WTC11 (cell line): ENCODE measurements around the gene OTOG. TPM values are rescaled to one million over a fixed set of nuclear protein-coding genes. Genes with fewer than 3 reads are reported as not detected.

Experiments
- ATAC-seq: fragments of 200-7000 bp; cut with Tn5 transposase; 2 replicates; pipeline ENCODE4 v1.10.0; 2021; ENCODE audit warnings: mild to moderate bottlenecking, moderate library complexity
- CTCF ChIA-PET: fragments of 300-600 bp; sonication (Branson Sonifier 250); formaldehyde crosslinking; loops from one replicate; lab custom pipeline; 2021; ENCODE audit warnings: antibody characterized with exemption; lab: Charles Lee
- POLR2A ChIA-PET: fragments of 350-600 bp; sonication (Branson Sonifier 250); formaldehyde crosslinking; loops from one replicate; lab custom pipeline; 2021; ENCODE audit warnings: antibody characterized with exemption; lab: Charles Lee
- DNase-seq: peaks from one replicate; pipeline ENCODE4 v3.0.0; 2021; ENCODE audit warnings: low spot score
- H3K27ac Mint-ChIP-seq: 2 replicates; pipeline ENCODE4 v1.8.0; 2021; ENCODE audit warnings: mixed read lengths
- H3K27me3 Mint-ChIP-seq: 2 replicates; pipeline ENCODE4 v1.8.0; 2021; ENCODE audit warnings: low read depth, mild to moderate bottlenecking, moderate library complexity, mixed read lengths
- H3K36me3 Mint-ChIP-seq: 2 replicates; pipeline ENCODE4 v1.8.0; 2021; ENCODE audit warnings: mixed read lengths
- H3K4me1 Mint-ChIP-seq: 2 replicates; pipeline ENCODE4 v1.8.0; 2022; ENCODE audit warnings: mixed read lengths
- H3K4me3 Mint-ChIP-seq: 2 replicates; pipeline ENCODE4 v1.8.0; 2021; ENCODE audit warnings: mild to moderate bottlenecking, moderate library complexity, mixed read lengths
- H3K9me3 Mint-ChIP-seq: 2 replicates; pipeline ENCODE4 v1.8.0; 2021; ENCODE audit warnings: mixed read lengths
- ARID4B ChIP-seq: sonication (generic); formaldehyde crosslinking; IDR thresholded peaks from 2 replicates; pipeline ENCODE4 v1.8.0; 2023; ENCODE audit warnings: missing genetic modification reagents, mild to moderate bottlenecking, borderline replicate concordance
- ATF1 ChIP-seq: sonication (generic); formaldehyde crosslinking; IDR thresholded peaks from 2 replicates; pipeline ENCODE4 v1.8.1; 2023; ENCODE audit warnings: mild to moderate bottlenecking, moderate library complexity, missing genetic modification reagents
- CDX4 ChIP-seq: fragments of 250-450 bp; sonication (Bioruptor Pico); IDR thresholded peaks from 2 replicates; pipeline ENCODE4 v1.9.0; 2021; ENCODE audit warnings: moderate library complexity, mild to moderate bottlenecking, inconsistent platforms, borderline replicate concordance
- CREM ChIP-seq: sonication (generic); formaldehyde crosslinking; IDR thresholded peaks from 2 replicates; pipeline ENCODE4 v1.8.1; 2022; ENCODE audit warnings: mild to moderate bottlenecking, missing genetic modification reagents, moderate library complexity
- EMX1 ChIP-seq: fragments of 250-450 bp; sonication (Bioruptor Pico); IDR thresholded peaks from 2 replicates; pipeline ENCODE4 v1.8.0; 2021; ENCODE audit warnings: mild to moderate bottlenecking
- FOXJ3 ChIP-seq: sonication (generic); formaldehyde crosslinking; IDR thresholded peaks from 2 replicates; pipeline ENCODE4 v1.9.0; 2021; ENCODE audit warnings: missing genetic modification reagents, mild to moderate bottlenecking, borderline replicate concordance
- GABPB1 ChIP-seq: sonication (generic); formaldehyde crosslinking; IDR thresholded peaks from 2 replicates; pipeline ENCODE4 v1.8.1; 2023; ENCODE audit warnings: mild to moderate bottlenecking, missing genetic modification reagents
- GRHL2 ChIP-seq: fragments of 250-450 bp; sonication (Bioruptor Pico); IDR thresholded peaks from 2 replicates; pipeline ENCODE4 v1.8.0; 2022; ENCODE audit warnings: mild to moderate bottlenecking, moderate library complexity; ENCODE audit not compliant: insufficient replicate concordance, severe bottlenecking
- IRF2 ChIP-seq: sonication (generic); formaldehyde crosslinking; IDR thresholded peaks from 2 replicates; pipeline ENCODE4 v1.8.0; 2022; ENCODE audit warnings: low read depth, missing genetic modification reagents, borderline replicate concordance
- NFE2L1 ChIP-seq: sonication (generic); formaldehyde crosslinking; IDR thresholded peaks from 2 replicates; pipeline ENCODE4 v1.8.1; 2023; ENCODE audit warnings: missing genetic modification reagents
- OVOL2 ChIP-seq: fragments of 250-450 bp; sonication (Bioruptor Pico); IDR thresholded peaks from 2 replicates; pipeline ENCODE4 v1.9.0; 2021; ENCODE audit warnings: mild to moderate bottlenecking, borderline replicate concordance
- SMAD3 ChIP-seq: sonication (generic); formaldehyde crosslinking; IDR thresholded peaks from 2 replicates; pipeline ENCODE4 v1.8.0; 2022; ENCODE audit warnings: missing genetic modification reagents, mild to moderate bottlenecking, borderline replicate concordance
- SP1 ChIP-seq: sonication (generic); formaldehyde crosslinking; conservative IDR thresholded peaks from 2 replicates; pipeline ENCODE4 v1.8.1; 2022; ENCODE audit warnings: missing genetic modification reagents
- TEAD1 ChIP-seq: sonication (generic); formaldehyde crosslinking; IDR thresholded peaks from 2 replicates; pipeline ENCODE4 v1.8.0; 2022; ENCODE audit warnings: mild to moderate bottlenecking, missing genetic modification reagents
- TEAD4 ChIP-seq: sonication (generic); formaldehyde crosslinking; IDR thresholded peaks from 2 replicates; pipeline ENCODE4 v1.8.0; 2022; ENCODE audit warnings: mild to moderate bottlenecking, missing genetic modification reagents
- TP53 ChIP-seq: sonication (generic); formaldehyde crosslinking; IDR thresholded peaks from 2 replicates; pipeline ENCODE4 v1.8.1; 2023; ENCODE audit warnings: mild to moderate bottlenecking, missing genetic modification reagents
- USF1 ChIP-seq: sonication (generic); formaldehyde crosslinking; IDR thresholded peaks from 2 replicates; pipeline ENCODE4 v1.8.0; 2022; ENCODE audit warnings: mild to moderate bottlenecking, missing genetic modification reagents
- ZNF263 ChIP-seq: sonication (generic); formaldehyde crosslinking; IDR thresholded peaks from 2 replicates; pipeline ENCODE4 v1.8.1; 2022; ENCODE audit warnings: low read depth, mild to moderate bottlenecking, moderate library complexity, missing genetic modification reagents
- ZNF396 ChIP-seq: fragments of 250-450 bp; sonication (Bioruptor Pico); IDR thresholded peaks from 2 replicates; pipeline ENCODE4 v1.8.0; 2021; ENCODE audit warnings: mild to moderate bottlenecking, moderate library complexity, borderline replicate concordance
- ZNF512 ChIP-seq: sonication (generic); formaldehyde crosslinking; IDR thresholded peaks from 2 replicates; pipeline ENCODE4 v1.8.1; 2022; ENCODE audit warnings: missing genetic modification reagents, borderline replicate concordance
- total RNA-seq: library from RNA; stranded (reverse); gene quantifications from 3 replicates; pipeline ENCODE4 v1.2.3, GENCODE V29; 2021
- TF ChIP-seq, protein P1 (sequence below): sonication (generic); formaldehyde crosslinking; IDR thresholded peaks from 2 replicates; pipeline ENCODE4 v1.8.1; 2023; ENCODE audit warnings: mild to moderate bottlenecking, moderate library complexity, missing genetic modification reagents
- TF ChIP-seq, protein P2 (sequence below): sonication (generic); formaldehyde crosslinking; IDR thresholded peaks from 2 replicates; pipeline ENCODE4 v1.8.1; 2022; ENCODE audit warnings: low read depth, missing genetic modification reagents, borderline replicate concordance
- TF ChIP-seq, protein P3 (sequence below): sonication (generic); formaldehyde crosslinking; IDR thresholded peaks from 2 replicates; pipeline ENCODE4 v1.8.1; 2022; ENCODE audit warnings: mild to moderate bottlenecking, moderate library complexity, missing genetic modification reagents
- TF ChIP-seq, protein P4 (sequence below): sonication (generic); formaldehyde crosslinking; IDR thresholded peaks from 2 replicates; pipeline ENCODE4 v1.8.1; 2023; ENCODE audit warnings: mild to moderate bottlenecking, missing genetic modification reagents, moderate library complexity
- TF ChIP-seq, protein P5 (sequence below): fragments of 250-450 bp; sonication (Bioruptor Pico); IDR thresholded peaks from 2 replicates; pipeline ENCODE4 v1.9.0; 2021; ENCODE audit warnings: mild to moderate bottlenecking

OTOG gene
- total RNA-seq, 1 experiment from 2014 or later, result 1.4 TPM

DNA sequence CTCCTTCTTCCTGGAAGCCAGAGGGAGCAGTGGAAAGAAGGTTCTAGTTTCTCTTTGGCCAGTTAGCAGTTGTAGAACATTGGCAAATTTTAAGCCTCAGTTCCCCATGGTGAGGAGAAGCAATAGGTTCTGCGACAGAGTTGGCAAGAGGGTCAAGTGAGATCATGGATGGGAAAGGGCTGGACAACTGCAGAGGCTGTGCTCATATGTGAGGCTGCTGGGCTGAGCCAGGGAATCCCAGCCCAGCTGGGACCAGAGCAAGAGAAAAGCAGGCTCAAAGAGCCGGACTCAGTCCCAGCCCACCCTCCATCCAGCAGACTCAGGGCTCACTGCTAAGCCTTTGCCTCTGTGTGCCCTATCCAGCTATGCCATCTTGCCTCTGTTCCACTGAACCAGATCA is 105.5 kb downstream of the OTOG start (continued):
- TF ChIP-seq FOXJ3 (CRISPR knock-in tag), result no peak
- no peak for TF ChIP-seq NFE2L1 (CRISPR knock-in tag)
- TF ChIP-seq SMAD3, result no peak
- no peak for TF ChIP-seq ZNF512
- no peak for TF ChIP-seq SP1 (CRISPR knock-in tag)
- TF ChIP-seq CREM (CRISPR knock-in tag), result no peak
- TF ChIP-seq IRF2 (CRISPR knock-in tag), result no peak
- TF ChIP-seq ZNF396 (CRISPR knock-in tag), result no peak
- TF ChIP-seq, protein P1, sequence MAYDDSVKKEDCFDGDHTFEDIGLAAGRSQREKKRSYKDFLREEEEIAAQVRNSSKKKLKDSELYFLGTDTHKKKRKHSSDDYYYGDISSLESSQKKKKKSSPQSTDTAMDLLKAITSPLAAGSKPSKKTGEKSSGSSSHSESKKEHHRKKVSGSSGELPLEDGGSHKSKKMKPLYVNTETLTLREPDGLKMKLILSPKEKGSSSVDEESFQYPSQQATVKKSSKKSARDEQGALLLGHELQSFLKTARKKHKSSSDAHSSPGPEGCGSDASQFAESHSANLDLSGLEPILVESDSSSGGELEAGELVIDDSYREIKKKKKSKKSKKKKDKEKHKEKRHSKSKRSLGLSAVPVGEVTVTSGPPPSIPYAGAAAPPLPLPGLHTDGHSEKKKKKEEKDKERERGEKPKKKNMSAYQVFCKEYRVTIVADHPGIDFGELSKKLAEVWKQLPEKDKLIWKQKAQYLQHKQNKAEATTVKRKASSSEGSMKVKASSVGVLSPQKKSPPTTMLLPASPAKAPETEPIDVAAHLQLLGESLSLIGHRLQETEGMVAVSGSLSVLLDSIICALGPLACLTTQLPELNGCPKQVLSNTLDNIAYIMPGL (CRISPR knock-in tag), result no peak

- CTCF ChIA-PET, result interaction anchor here (1.0 to 4.2 kb wide), 4 partner anchors 55 to 113 kb away, joined by 3 to 22 read pairs (median 5); partner anchors contain the start of gene MYOD1
- ATAC-seq, result no peak
- POLR2A ChIA-PET, result no interaction called here
- Mint-ChIP-seq H3K4me1 (peaks cover 22% of the 10 kb centered on the region), H3K27ac (no peak overlapping the region), H3K4me3 (no peak overlapping the region), H3K27me3 (peaks cover 62% of the 10 kb centered on the region), H3K9me3 (peaks cover 18% of the 10 kb centered on the region), H3K36me3 (peaks cover 9% of the 10 kb centered on the region)
- no peak for DNase-seq
- TF ChIP-seq ARID4B (CRISPR knock-in tag) (no peak), ATF1 (CRISPR knock-in tag) (no peak), USF1 (CRISPR knock-in tag) (no peak), OVOL2 (CRISPR knock-in tag) (no peak), GABPB1 (CRISPR knock-in tag) (no peak), EMX1 (no peak), CDX4 (CRISPR knock-in tag) (no peak), ZNF263 (CRISPR knock-in tag) (no peak), TEAD4 (no peak), TEAD1 (CRISPR knock-in tag) (no peak), TP53 (CRISPR knock-in tag) (no peak), GRHL2 (no peak)
- TF ChIP-seq, protein P2, sequence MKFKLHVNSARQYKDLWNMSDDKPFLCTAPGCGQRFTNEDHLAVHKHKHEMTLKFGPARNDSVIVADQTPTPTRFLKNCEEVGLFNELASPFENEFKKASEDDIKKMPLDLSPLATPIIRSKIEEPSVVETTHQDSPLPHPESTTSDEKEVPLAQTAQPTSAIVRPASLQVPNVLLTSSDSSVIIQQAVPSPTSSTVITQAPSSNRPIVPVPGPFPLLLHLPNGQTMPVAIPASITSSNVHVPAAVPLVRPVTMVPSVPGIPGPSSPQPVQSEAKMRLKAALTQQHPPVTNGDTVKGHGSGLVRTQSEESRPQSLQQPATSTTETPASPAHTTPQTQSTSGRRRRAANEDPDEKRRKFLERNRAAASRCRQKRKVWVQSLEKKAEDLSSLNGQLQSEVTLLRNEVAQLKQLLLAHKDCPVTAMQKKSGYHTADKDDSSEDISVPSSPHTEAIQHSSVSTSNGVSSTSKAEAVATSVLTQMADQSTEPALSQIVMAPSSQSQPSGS, result no peak
- TF ChIP-seq, protein P3, sequence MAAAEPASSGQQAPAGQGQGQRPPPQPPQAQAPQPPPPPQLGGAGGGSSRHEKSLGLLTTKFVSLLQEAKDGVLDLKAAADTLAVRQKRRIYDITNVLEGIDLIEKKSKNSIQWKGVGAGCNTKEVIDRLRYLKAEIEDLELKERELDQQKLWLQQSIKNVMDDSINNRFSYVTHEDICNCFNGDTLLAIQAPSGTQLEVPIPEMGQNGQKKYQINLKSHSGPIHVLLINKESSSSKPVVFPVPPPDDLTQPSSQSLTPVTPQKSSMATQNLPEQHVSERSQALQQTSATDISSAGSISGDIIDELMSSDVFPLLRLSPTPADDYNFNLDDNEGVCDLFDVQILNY (CRISPR knock-in tag), result no peak
- TF ChIP-seq, protein P4, sequence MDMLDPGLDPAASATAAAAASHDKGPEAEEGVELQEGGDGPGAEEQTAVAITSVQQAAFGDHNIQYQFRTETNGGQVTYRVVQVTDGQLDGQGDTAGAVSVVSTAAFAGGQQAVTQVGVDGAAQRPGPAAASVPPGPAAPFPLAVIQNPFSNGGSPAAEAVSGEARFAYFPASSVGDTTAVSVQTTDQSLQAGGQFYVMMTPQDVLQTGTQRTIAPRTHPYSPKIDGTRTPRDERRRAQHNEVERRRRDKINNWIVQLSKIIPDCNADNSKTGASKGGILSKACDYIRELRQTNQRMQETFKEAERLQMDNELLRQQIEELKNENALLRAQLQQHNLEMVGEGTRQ, result no peak
- TF ChIP-seq, protein P5, sequence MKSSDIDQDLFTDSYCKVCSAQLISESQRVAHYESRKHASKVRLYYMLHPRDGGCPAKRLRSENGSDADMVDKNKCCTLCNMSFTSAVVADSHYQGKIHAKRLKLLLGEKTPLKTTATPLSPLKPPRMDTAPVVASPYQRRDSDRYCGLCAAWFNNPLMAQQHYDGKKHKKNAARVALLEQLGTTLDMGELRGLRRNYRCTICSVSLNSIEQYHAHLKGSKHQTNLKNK (CRISPR knock-in tag), result no peak
These were observed 106.6 kb downstream of the OTOG start for GRCh38 chr11:17653611-17654010.
